Measurements from ENCODE around the gene TMEM179.

The TMEM179 gene

DNA sequence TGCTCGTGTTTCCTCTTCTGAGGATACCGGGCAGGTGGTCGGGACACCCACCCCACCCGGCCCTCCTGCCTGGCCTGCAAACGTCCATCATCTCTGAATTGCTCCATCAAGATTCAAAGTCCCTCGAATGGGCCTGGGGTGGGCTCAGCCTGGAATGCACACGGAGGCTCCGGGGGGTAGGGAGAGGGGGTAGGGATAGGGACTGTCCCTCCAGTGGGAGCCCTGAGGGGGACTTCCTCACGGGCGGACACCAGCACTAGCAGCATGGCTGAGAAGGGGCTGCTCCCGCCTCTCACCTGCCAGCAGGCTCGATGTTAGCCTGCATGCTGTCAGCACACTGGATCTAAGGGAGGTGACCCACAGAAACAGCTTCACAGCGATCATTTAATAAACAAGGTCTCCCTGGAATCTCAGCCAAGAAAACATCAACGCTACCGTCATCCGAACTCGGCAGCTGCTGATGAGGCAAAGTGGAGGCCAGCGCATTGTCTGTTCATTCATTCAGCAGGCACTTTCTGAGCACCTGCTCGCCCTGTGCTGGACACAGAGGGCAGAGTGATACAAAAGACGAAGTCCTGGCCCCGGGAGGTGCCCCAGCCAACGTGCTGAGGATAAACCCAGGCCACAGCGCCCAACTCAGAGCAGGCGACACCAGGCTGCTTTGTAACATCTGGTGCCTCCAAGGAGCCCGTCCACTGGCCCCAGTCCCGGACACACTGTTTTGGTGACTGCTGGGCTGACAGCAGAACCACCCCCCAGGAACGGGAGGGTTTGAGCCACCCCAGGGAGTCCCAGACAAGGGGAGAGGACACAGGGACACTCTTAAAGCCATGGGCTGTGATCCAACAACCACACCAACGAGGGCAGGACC, 6.3 kb downstream of the TMEM179 start:
- DNase-seq, result no peak

- DNase-seq, result no peak
Measured at GRCh38 chr14:104597576-104597975, 7.0 kb downstream of the TMEM179 start.

- no peak for DNase-seq
Measured at GRCh38 chr14:104596927-104597351, 7.6 kb downstream of the TMEM179 start.

GRCh38 chr14:104596451-104596918, 8.1 kb downstream of the TMEM179 start:
- no peak for DNase-seq

DNA sequence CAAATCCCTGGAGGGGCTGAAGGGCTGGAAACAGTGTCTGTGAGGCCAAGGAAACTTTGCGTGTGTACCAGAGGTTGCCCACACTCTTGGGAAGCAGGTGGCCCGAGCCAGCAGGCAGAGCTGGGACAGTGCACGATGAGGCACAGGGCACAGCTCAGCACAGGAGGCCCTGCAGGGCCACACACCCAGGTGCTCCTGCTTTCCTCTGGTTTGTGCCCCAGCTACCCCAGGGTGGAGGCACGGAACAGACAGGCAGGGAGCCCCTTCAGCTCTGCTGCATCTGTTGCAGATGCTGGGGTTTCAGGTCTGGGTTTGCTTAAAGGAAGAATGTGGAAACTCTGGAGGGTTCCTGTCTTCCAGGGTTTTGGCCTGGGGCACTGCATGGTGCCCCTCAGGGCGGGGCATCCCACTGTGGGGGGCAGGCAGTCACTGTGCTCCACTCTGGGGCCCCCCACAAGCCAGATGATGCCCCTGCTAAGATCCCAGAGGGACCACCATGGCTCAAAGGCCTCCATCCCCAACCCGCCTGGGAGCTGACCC, 8.6 kb downstream of the TMEM179 start:
- no peak for DNase-seq

DNA sequence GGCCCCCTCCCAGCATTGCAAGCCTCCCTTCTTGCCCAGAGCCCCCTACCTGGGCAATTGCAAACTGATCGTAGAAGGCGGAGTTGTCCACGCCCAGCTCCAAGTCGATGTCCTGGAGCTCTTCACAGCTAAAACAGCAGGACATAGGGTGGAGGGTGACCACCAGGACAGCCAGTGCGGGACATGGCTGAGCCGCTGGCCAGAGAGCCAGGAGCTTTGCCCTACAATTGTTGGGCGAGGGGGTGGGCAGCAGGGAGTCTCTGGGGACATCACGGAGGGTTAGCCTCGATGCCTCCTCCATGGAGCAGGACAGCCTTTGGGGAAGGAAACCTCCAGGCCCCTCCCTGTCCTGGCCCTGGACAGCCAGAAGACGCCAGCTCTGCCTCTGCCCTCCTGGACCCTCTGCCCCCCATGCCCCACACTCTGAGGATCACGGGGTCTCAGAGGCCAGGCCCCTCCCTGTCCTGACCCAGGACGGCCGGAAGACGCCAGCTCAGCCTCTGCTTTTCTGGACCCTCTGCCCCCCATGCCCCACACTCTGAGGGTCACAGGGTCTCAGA, 9.4 kb downstream of the TMEM179 start:
- DNase-seq, result no peak

DNA sequence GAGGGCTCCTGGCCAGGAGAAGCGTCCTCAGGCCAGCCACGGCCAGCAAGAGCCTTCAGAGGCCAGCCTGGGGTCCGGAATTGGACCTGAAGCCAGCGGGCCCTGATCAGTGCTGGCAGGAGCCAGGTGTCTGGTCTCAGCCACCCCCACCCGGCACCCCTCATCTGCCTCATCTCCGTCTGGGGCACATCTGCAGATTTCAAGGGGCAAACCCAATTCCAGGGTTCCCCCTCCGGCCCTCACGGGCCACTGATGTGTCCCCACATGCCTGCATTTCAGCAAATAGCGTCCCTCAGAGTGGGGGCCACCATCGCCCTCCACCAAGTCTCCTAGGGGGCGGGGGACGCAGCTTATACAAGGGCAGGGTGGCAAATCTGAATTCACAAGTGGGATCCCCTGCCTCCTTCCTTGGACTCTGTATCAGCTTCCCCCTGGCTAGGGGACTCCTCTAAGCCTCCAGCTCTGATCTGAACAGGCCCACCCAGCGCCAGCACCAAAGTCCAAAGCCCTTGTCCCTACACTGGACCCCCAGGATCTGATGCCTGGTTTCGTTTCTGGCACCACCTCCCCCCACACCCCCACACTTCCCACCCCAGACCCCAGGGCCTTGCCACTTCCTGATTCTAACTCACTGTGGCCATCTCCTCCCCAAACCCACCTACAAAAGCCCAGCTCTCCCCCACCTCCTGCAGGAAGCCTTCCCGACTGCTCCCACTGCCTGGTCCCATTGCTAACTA, 10.1 kb downstream of the TMEM179 start:
- DNase-seq, result no peak

- DNase-seq, result no peak
Measured at GRCh38 chr14:104593710-104594136, 10.8 kb downstream of the TMEM179 start.

DNA sequence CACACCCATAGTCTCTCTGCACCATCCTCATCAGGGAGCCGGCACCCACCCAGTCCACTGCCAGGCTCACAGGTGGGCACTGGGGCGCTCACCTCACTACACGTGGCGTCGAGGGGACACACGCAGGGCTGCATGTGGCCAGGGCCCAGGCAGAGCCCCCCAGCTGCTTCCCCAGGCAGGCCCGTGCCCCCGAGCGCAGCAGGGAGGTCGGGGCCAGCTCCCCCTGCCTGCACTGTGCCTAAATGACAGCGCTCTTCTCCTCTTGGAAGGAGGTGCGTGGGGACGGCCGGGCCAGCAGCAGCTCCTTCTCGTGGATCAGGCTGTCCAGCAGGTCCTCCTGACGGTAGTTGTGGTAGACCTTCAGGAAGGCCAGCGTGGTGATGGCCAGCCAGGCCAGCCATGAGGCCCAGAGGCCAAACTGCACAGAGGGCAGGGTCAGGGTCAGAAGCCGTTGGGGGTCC, 11.3 kb downstream of the TMEM179 start:
- DNase-seq, result no peak

- DNase-seq, result no peak
Measured at GRCh38 chr14:104592785-104593184, 11.8 kb downstream of the TMEM179 start.

DNA sequence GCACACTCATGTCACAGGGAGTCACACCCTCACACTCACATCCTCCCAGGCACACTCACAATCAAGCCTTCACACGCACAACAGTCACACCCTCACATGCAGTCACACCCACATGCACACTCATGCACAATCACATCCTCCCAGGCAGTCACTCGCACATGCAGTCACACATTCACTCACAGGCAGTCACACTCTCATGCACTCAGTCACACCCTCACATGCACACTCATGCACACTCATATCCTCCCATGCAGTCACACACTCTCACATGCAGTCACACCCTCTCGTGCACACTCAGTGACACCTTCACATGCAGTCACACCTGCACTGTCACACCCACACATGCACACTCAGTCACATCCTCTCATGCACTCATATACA, 12.3 kb downstream of the TMEM179 start:
- no peak for DNase-seq

DNA sequence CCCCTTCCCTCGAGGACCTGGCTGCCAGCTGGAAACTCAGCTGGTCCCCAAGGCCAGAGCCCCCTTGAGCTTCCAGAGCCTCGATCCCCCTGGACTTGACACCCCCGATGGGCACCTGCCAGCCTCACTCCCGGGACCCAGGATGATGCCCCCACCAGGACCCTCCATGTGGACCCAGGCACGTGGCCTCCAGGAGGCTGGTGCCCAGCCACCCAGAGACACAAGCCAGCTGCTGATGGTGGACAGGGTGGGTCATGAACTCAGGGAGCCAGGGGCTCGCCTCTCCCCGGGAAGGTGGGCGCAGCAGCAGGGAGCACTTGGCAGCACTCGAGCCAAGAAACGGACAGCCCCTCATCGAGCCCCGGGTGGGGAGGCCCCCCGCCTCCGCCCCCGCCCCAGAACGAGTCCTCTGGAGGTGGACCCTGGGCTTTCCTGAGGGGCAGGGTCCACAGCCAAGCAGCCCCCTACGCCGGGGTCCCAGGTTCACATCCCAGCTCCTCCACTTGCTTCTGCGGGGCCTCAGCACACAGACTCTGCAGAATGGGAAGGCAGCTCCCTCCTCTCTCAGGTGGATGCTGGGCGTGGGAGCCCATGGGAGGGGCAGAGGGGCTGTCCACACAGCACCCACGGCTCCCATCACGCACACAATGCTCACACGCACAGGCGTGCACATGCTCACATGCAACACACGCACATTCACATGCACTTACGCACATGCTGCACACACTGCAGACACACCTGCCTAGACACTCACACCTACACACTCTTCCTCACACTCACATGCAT, 12.9 kb downstream of the TMEM179 start:
- no peak for DNase-seq

GRCh38 chr14:104591031-104591430, 13.5 kb downstream of the TMEM179 start:
- DNase-seq, result no peak

- DNase-seq, result no peak
Measured at GRCh38 chr14:104590240-104590965, 14.2 kb downstream of the TMEM179 start.

DNA sequence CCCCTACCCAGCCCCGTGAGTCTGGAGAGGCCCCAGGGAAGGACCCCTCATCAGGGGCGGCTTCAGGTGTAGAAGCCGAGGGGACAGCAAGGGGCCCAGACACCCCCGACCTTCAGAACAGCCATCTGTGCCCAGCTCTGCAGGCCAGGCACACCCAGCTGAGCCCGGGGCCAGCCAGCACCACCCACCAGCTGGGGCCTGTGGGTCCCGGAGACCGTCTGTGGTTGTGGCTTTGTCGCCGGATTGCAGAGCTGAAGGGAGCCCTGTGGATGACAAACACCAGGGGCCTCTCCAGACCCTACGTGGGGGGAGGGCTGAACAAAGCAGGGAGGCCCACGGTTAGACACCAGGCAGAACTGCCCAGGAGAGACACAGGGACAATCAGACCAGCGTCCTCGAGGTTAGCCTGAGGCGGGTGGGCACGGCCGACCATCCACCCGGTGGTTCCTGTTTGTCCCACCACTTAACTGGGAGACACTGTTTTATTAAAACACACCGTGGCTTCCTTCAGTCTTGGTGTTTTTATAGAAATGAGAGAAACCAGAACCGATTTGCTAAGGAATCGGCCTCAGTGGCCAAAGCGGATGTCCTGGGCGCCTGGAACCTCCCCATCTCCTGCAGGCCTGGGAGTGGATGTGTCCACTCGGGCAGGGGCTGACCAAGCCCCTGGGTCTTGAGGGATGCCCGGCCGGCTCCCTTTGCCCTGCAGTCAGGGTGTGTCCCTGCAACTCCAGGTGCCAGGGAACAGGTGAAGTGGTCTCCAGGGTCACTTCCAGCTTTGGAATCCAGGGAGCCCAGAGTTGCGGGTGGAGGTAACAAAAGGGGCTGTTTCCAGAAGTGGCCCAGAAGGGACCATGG, 15.0 kb downstream of the TMEM179 start:
- DNase-seq, result no peak

DNA sequence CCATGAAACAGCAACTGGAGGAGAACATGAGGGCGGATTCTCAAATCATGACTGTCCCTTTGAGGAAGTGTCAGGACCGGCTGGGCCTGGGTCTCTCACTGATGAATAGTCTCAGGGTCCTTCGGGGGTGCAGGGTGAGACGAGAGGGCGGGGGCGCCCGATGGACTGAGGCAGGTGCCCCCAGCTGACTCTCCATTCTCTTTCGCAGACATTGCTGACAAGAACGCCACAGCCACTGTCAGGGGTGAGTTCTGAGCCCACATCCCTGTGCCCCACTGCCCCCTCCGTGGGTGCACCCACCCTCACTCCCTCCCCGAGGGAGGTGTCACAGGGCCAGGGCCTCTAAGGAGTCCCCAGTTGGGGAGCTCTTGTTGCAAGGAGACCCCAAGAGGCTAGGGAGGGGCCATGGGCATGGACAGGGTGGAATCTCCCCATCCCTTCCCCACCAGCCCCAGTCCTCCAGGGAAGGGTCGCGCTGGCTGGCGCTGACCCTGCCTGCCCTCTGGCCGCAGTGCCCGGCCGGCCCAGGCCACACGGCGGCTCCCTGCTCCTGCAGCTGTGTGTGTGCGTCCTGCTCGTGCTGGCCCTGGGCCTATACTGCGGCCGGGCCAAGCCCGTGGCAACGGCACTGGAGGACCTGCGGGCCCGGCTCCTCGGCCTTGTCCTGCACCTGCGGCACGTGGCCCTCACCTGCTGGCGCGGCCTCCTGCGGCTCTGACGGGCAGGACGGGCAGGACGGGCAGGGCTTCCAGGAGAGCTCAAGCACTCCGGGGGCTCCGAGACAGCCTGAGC, 16.3 kb downstream of the TMEM179 start:
- DNase-seq, result no peak

GRCh38 chr14:104587641-104588040, 16.9 kb downstream of the TMEM179 start:
- DNase-seq, result no peak

DNA sequence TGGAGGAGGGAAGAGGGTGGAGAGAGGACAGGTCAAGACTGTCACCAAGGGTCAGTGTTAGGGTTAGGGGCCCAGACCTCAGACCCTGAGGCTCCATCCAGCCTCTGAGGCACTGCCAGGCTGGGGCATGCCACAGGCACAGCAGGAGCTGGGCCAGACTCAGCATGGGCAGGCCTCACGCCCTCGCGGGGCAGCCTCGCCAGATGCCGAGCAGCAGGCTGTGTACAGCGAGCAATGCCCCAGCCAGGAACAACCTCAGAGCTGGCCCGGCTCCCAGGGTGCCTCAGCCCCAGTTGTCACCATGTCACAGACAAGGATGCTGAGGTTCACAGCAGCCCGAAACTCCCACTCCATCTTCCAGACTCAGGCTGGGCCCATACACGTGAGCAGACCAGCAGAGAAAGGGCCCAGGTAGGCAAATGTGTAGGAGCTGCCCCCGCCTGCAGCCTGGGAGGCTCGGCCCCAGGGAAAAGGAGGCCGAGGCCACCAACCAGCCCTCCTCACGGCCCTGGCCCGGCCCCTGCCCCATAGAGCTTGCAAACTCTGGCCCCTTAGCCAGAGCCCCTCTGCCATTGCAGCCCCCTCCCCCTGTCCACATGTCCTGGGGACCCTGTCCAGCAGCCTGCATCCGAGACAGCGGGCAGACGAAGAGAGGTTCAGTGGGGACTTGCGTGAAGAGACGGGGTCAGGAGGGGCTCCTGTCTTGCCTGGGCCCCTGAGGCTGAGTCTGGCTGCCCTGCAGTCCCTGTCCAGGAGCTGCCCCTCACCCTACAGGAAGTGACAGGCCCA, 17.5 kb downstream of the TMEM179 start:
- DNase-seq, result no peak
